Erythroblast (primary cell): ENCODE results near the gene RPL22L1.
A peak's percentile ranks its signal among the peaks of the same experiment; 100 is the strongest.

Experiments used
- GATA1 ChIP-seq: IDR thresholded peaks from 2 replicates; pipeline ENCODE4 v1.6.1; 2011; ENCODE audit warnings: low read depth, mild to moderate bottlenecking, control low read depth, low read length, moderate library complexity
- POLR2A ChIP-seq: IDR thresholded peaks from 2 replicates; pipeline ENCODE4 v1.6.1; 2011; ENCODE audit warnings: mild to moderate bottlenecking, low read length

- TF ChIP-seq POLR2A, result peak; percentile 46
- no peak for TF ChIP-seq GATA1
Observed at GRCh38 chr3:170865209-170866094, 4.5 kb downstream of the RPL22L1 start.
